ENCODE measurements around the gene PDCD1LG2.

DNA sequence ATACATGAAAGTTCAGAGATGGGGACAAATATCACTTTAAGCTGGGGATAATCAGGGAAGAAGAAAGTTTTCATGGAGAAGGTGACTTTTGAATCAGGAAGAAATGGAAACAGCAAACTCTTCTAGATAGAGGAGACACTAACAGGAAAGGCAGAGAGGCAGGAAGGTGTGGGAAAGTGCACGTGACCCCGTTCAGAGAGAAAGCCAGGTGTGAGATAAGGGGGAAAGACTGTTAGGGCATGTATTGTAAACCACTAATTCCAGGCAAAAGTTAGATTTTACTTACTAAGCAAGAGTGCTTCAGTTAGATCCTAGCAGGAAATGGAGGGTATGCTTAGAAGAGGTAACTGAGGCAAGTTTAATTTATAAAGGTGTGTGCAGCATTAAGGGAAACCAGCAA is 58.5 kb downstream of the PDCD1LG2 start:
- TF ChIP-seq CTCF (IDR thresholded peaks at IDR 0.05; ENCODE audit: poor library complexity), result no peak
- TF ChIP-seq EZH2 (IDR thresholded peaks at IDR 0.05; ENCODE audit: borderline replicate concordance), result no peak

Data from hepatocyte (in vitro differentiated cells).